DND-41 (cell line): ENCODE measurements around the gene MAST2.

Source experiments
- CTCF ChIP-seq: IDR thresholded peaks from 2 replicates; pipeline ENCODE4 v1.5.1; 2012; ENCODE audit warnings: borderline replicate concordance, low read length, moderate library complexity, mild to moderate bottlenecking; ENCODE audit not compliant: poor library complexity, severe bottlenecking; ENCODE audit errors: extremely low read depth
- EZH2 ChIP-seq: IDR thresholded peaks from 3 replicates; pipeline ENCODE4 v1.6.1; 2012; ENCODE audit warnings: borderline replicate concordance, low read depth, mild to moderate bottlenecking, moderate library complexity, low read length, inconsistent platforms; ENCODE audit not compliant: severe bottlenecking

- no peak for TF ChIP-seq CTCF
- no peak for TF ChIP-seq EZH2
Measured at GRCh38 chr1:46017876-46018503, 214.6 kb downstream of the MAST2 start.
